Stimulated activated CD4-positive, alpha-beta T cell treated with anti-CD3 and anti-CD28 coated beads, TNF-alpha, amount 100 ng/mL, for 1 hour (primary cell): ENCODE results near the gene GAPT.

ENCODE experiments used
- DNase-seq, 3 donors: peaks; one replicate each; pipeline ENCODE4 v3.0.0-alpha.2; 2020; ENCODE audit warnings: low read depth in 3 of 3, low spot score in 1 of 3

GAPT gene

GRCh38 chr5:58460732-58461286 lies 30.4 kb upstream of the GAPT start:
- DNase-seq = peak; percentile 66 to 89 (median 80)

DNA sequence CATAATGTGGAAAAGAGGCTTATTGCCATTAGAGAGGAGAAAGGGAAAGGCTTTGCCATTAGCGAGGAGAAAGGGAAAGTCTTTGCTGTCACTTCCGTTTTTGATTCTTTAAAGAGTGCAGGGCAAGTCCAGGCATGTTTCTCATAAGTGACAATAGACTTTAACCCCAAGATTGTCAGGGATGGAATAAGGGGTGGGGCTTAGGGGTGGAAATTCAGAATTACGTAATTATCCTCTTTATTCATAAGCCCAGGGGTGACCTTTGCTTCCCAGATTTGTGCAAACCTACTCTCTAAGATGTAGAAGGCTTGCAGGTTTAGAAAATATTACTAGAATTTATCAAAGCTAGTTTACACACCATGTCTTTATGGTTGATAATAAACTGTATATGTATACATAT lies 29.1 kb upstream of the GAPT start:
- no peak for DNase-seq

- peak in 1 of 3 donors; percentile 15 for DNase-seq
Observed at GRCh38 chr5:58462623-58463230, 28.5 kb upstream of the GAPT start.

DNA sequence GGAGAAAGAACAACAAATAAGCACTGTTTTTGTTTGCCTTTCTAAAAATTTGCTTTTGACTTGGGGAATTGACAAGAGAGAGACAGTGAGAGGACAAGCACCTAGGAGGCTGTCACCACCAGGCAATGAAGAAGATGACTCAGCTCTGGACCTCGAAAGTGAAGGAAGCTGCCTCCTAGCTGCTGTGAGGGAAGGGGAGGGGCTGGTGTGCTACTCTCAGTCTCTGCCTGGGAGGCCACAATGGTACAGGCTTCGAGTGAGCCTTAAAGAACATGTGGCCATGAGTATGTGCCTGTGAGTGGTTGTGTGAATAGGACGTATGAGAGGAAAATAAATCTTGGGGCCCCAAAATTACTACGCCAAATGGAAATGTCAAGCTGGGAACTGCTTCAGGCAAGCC lies 24.3 kb upstream of the GAPT start:
- DNase-seq = no peak

- no peak for DNase-seq
Observed at GRCh38 chr5:58469896-58470295, 21.3 kb upstream of the GAPT start.

DNA sequence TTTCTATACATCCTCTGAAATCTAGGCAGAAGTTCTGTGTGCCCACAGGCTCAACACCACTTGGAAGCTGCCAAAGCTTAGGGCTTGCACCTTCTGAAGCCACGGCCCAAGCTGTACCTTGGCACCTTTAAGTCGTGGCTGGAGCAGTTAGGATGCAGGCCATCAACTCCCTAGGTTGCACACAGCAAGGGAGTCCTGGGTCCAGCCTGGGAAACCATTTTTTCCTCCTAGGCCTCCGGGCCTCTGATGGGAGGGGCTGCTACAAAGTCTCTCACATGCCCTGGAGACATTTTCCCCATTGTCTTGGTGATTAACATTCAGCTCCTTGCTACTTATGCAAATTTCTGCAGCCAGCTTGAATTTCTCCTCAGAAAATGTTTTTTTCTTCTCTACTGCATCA lies 15.8 kb upstream of the GAPT start:
- no peak for DNase-seq

DNA sequence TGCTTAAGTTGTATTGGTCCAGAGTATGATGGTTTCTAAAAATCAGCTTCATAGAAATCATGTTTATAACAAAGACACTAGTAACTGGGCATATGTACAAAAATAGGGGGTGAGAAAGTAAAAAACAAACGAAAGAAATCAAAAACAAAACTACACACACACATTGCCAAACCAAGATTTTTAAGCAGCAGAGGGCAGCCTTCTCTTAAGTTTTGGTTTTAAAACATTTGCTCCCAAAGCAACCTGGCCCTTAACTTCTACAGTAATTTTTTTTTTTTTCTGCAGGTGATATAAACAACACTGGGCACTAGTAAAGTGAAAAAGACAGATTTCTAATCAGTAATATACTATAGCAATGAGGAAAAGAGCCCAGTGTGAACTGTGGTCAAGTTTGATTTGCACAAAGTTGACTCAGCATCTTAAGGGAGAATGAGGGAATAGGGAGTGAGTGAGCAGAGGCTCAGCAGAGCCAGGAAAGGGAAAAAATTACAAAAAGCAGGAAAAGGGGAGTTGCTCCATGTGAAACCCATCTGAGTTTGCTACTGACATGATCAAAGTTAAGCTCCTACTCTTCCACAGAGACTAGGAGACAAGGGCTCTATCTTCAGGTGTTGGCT lies 13.4 kb upstream of the GAPT start:
- DNase-seq = no peak

DNA sequence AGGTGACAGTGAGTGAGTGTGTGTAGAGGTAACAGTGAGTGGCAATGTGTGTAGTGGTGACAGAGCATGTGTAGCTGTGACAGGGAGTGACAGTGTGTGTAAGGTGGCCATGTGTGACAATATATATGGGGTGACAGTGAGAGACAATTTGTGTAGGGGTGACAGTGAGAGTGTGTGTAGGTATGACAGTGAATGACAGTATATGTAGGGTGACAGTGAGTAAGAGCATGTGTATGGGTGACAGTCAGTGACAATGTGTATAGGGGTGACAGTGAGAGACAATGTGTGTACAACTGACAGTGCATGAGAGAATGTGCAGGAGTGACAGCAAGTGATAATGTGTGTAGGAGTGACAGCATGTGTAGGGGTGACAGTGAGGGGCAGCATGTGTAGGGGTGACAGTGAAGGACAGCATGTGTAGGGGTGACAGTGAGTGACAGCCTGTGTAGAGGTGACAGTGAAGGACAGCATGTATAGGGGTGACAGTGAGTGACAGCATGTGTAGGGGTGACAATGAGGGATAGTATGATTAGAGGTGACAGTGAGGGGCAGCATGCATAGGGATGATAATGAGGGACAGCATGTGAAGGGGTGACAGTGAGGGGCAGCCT lies 10.1 kb upstream of the GAPT start:
- no peak for DNase-seq

GRCh38 chr5:58481828-58482227 lies 9.4 kb upstream of the GAPT start:
- DNase-seq = no peak

DNA sequence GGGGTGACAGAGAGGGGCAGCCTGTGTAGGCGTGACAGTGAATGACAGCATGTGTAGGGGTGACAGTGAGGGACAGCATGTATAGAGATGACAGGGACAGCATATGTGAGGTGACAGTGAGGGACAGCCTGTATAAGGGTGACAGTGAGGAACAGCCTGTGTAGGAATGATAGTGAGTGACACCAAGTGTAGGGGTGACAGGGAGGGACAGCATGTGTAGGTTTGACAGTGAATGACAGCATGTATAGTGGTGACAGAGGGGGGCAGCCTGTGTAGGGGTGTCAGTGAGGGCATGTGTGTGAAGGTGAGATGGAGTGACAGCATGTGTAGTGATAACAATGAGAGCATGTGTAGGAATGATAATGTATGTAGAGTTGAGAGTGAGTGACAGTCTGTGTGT lies 8.7 kb upstream of the GAPT start:
- no peak for DNase-seq

DNA sequence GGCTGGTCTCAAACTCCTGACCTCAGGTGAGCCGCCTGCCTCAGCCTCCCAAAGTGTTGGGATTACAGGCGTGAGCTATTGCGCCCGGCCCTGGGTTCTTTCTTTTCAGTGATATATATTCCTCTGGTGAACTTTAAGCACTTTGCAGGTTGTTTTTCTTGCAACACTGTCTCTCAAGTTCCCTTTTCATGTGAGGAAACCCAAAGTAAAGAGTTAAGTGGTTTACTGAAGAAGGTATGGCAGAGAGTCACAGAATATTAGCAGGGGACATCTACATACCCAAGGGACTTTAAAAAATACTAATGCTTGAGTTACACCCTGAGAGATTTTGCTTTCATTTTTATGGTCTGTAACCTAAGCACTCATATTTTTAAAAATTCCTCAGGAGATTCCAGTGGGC lies 6.7 kb upstream of the GAPT start:
- no peak for DNase-seq

DNA sequence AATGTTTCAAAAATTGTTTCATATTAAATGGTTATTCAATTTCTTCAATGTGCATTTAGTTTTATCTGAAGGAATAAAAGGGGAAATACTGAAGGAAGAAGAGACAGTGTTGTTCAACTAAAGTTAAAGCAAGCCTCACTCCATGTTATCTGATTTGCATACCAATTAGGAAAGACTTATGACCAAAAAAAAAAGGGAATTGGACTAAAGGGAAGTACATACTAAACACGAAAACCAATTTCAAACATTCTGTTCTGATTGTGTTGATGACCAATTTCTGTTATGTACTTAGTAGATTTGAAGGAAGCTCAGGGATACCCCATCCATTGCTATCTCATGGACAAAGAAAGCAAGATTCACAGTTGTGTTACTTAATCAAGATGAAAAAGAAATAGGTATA lies 4.9 kb upstream of the GAPT start:
- DNase-seq = no peak

DNA sequence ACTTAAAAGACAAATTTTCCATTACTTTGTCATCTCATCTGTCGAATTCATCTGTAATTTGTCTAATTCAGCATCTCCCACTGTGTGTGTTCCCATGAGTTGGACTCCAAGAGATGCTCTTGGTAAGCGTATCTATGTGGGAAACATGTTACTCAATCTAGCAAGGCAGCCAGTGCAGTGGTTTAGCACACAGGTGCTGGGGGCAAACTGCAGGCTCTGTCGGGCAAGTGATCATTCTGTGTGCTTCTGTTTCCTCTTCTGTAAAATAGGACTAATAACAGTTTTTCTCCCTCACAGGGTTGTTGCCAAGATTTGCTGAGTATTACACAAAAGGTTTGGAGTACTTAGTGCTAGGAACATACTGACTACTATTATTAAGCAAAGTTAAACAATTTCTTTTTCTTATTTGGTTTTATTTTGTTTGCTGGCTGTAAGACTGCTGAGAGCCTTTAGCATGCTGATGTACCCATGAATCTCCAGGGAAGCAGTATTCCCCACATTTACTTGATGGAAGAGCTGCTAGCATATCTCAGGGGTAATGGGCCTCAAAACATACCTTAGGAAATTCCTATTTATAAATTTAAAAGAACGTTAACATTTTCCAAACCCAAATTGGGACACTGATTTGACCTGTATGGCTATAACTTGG lies 709 bp upstream of the GAPT start:
- no peak for DNase-seq

DNA sequence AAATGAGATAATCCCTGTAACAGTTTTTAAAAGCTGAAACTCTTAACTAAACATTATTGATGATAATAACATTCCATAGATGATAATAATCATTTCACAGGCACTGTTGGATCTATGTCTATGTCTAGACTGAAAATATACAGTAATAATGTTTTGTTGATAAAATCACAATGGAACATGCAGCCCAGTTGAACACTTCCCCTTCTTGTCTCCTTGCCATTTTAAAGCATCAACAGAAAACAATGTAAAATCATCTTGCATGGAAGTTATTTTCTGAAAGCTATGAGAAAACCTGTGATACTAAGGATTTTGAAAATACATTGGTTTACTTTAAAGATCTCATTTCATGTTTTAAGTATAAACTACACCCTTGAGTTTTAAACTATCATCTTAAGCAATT lies 1.9 kb downstream of the GAPT start:
- DNase-seq = no peak

DNA sequence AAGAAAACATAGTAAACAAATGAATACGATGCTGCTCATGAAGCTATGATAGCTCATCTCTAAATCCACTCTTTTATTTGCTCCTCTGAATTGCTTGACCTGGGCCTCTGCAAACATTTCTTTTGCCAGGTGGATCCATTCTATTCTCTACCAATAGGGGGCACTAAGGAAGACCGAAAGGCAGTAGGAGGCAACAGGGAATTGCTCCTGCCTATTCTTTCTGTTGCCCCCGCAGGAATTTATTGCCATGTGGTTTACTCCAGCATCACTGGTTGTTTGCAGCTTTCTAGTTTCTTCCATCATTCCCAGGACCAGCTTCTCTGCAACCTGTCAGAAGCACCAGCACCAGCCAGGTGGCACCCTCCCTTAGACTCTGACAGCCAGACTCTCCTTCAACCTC lies 5.3 kb downstream of the GAPT start:
- no peak for DNase-seq

DNA sequence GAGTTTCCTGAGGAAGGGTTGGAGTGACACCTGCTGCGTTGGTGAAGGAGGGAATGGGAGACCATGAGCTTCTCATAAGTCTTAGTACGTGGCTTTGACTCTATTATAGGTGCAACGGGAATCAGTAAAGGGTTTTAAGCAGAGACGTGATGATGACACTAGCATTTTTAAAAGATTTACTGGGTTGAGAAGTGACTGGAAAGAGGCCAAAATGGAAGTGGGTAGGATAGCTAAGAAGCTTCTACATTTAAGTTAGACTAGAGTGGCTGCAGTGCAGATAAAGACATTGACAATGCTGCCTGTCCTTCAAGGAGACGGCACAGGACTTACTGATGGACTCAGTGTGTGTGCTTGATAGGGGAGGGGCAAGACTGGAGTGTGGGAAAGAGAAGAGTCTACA lies 6.2 kb downstream of the GAPT start:
- no peak for DNase-seq

DNA sequence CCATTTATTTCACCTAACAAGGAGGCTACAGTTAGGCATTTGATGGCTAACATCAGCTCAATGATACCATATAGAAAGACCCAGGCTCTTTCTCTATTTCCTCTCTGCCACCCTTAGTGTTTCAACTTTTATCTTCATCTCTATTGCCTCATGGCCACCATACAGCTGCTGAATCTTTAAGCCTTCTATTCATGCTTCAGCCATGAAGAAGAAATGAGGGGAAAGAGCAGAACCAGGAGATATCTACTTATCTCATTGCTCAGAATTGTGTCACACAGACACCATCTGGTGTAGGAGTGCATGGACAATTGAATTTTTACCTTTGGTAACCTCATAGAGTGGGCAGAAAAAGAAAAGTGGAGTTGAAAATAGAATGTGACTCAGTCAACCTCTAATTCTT lies 6.7 kb downstream of the GAPT start:
- DNase-seq = no peak

GRCh38 chr5:58498340-58498942 lies 7.2 kb downstream of the GAPT start:
- no peak for DNase-seq

- DNase-seq = no peak
Observed at GRCh38 chr5:58499231-58499630, 8.0 kb downstream of the GAPT start.

- DNase-seq = no peak
Observed at GRCh38 chr5:58499941-58500340, 8.7 kb downstream of the GAPT start.

DNA sequence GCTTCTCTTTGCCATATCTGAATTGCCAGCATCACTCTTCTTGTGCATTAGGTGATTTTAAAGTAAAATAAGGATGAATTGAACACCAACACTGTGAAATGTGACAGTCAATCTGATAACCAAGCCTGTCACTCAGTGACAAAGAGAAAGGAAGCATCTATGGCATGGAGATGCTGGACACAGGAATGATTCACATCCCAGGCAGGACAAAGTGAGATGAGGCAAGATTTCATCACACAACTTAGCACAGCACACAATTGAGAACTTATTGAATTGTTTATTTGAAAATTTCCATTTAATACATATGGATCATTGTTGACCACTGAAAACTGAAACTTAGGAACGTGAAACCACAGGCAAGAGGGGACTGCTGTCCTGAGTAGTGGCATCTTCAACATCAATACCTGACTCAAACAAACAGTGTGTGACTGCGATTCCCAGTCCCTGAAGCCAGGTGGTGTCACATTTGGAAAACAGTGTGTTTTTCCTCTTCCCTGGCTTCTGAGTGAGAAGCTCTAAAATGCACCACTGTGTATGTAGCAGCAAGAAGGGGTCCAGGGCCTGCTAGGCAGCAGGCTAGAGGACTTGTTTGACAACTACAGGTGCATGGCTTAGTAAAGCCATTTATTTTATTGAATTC lies 10.7 kb downstream of the GAPT start:
- DNase-seq = no peak
